HG03342 (cell line): ENCODE data around the gene SPTB.

Experiments used
- ATAC-seq: cut with Tn5 transposase; IDR thresholded peaks from one replicate; pipeline ENCODE4 v1.9.1; 2021; ENCODE audit warnings: mild to moderate bottlenecking, moderate library complexity; ENCODE audit not compliant: unreplicated experiment

The SPTB gene

GRCh38 chr14:64698903-64699302, 180.8 kb downstream of the SPTB start:
- ATAC-seq, result no peak

- no peak for ATAC-seq
Observed at GRCh38 chr14:64696355-64696857, 183.3 kb downstream of the SPTB start.
